ENCODE data around the gene LAMA3. TPM values are rescaled to one million over a fixed set of nuclear protein-coding genes. Genes with fewer than 3 reads are reported as not detected.

LAMA3 gene
- polyA plus RNA-seq, 1 of the 3 experiments (the other 2 are of a cell fraction) = 3.5 TPM

DNA sequence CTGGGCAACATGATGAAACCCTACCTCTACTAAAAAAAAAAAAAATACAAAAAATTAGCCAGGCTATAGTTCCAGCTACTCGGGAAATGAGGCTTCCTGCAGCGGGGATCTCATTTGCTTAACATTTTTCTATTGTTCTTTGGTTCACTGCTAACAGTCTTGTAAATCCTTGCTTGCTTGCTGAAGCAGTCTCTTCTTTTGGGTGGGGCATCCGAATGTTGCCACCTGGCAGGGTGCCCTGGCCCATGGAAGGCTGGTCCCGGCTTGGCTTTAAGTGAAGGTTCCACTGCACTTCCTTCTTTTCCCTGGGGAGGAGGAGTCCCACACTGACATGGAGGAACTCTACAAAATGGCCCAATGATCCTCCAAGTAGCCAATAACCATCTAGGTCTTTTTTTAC lies 20.5 kb upstream of the LAMA3 start:
- no peak overlapping the region for H3K27ac ChIP-seq (ENCODE audit: low read depth in 2 of 2, low read length in 1 of 2)
- TF ChIP-seq FOXM1 (IDR thresholded peaks at IDR 0.05; ENCODE audit: low read depth) (no peak), RAD21 (IDR thresholded peaks at IDR 0.05; ENCODE audit: low read length) (no peak), SIN3A (IDR thresholded peaks at IDR 0.05; ENCODE audit: borderline replicate concordance, low read depth, low read length) (no peak), TAF1 (IDR thresholded peaks at IDR 0.05; ENCODE audit: borderline replicate concordance, low read depth, low read length) (no peak), NRF1 (IDR thresholded peaks at IDR 0.05; ENCODE audit: low read depth, low read length) (no peak), RXRA (IDR thresholded peaks at IDR 0.05; ENCODE audit: borderline replicate concordance, low read depth) (no peak), JUND (IDR thresholded peaks at IDR 0.05) (no peak), ELF1 (IDR thresholded peaks at IDR 0.05) (no peak), SMC3 (IDR thresholded peaks at IDR 0.05; ENCODE audit: low read depth, low read length) (no peak), FOXJ3 (CRISPR knock-in tag; IDR thresholded peaks at IDR 0.05) (no peak), RCOR1 (IDR thresholded peaks at IDR 0.05; ENCODE audit: low read length) (no peak)
- TF ChIP-seq, protein P1, sequence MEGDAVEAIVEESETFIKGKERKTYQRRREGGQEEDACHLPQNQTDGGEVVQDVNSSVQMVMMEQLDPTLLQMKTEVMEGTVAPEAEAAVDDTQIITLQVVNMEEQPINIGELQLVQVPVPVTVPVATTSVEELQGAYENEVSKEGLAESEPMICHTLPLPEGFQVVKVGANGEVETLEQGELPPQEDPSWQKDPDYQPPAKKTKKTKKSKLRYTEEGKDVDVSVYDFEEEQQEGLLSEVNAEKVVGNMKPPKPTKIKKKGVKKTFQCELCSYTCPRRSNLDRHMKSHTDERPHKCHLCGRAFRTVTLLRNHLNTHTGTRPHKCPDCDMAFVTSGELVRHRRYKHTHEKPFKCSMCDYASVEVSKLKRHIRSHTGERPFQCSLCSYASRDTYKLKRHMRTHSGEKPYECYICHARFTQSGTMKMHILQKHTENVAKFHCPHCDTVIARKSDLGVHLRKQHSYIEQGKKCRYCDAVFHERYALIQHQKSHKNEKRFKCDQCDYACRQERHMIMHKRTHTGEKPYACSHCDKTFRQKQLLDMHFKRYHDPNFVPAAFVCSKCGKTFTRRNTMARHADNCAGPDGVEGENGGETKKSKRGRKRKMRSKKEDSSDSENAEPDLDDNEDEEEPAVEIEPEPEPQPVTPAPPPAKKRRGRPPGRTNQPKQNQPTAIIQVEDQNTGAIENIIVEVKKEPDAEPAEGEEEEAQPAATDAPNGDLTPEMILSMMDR (IDR thresholded peaks at IDR 0.05) = no peak
- TF ChIP-seq, protein P2, sequence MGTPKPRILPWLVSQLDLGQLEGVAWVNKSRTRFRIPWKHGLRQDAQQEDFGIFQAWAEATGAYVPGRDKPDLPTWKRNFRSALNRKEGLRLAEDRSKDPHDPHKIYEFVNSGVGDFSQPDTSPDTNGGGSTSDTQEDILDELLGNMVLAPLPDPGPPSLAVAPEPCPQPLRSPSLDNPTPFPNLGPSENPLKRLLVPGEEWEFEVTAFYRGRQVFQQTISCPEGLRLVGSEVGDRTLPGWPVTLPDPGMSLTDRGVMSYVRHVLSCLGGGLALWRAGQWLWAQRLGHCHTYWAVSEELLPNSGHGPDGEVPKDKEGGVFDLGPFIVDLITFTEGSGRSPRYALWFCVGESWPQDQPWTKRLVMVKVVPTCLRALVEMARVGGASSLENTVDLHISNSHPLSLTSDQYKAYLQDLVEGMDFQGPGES (IDR thresholded peaks at IDR 0.05; ENCODE audit: low read depth, low read length) = no peak
- no peak overlapping the region for H2AFZ ChIP-seq (ENCODE audit: low read depth)
- H3K4me2 ChIP-seq = no peak overlapping the region
- H3K9me2 ChIP-seq = no peaks in the 10 kb centered on the region
- no peaks in the 10 kb centered on the region; a peak in 1 of 4 replicates for H3K4me1 ChIP-seq (ENCODE audit: control insufficient read depth in 1 of 2, insufficient read depth in 2 of 2, low read depth in 1 of 2, low read length in 1 of 2)
- H3K27me3 ChIP-seq (ENCODE audit: insufficient read depth) = no peaks in the 10 kb centered on the region; the same call in 1 of the 2 replicates
- WGBS (ENCODE audit: low lambda C conversion rate) = 62% methylated on average over 4 of the region's 4 CpGs
- no peaks in the 10 kb centered on the region for H3K36me3 ChIP-seq (replicated peaks in 1 of 2; ENCODE audit: control insufficient read depth in 1 of 2, insufficient read depth in 2 of 2, low read length in 1 of 2)
- H3K4me3 ChIP-seq (ENCODE audit: low read depth in 2 of 2, low read length in 1 of 2) = no peak overlapping the region
- DNase-seq = no peak
- H3F3A ChIP-seq (replicated peaks; ENCODE audit: insufficient read depth) = no peaks in the 10 kb centered on the region
- no peak overlapping the region for H3K9ac ChIP-seq
- H3K9me3 ChIP-seq = no peaks in the 10 kb centered on the region
- H3K79me2 ChIP-seq (ENCODE audit: insufficient read depth) = no peaks in the 10 kb centered on the region
- H4K20me1 ChIP-seq (ENCODE audit: insufficient read depth) = no peaks in the 10 kb centered on the region
- POLR2A ChIA-PET = no interaction called here
- CTCF ChIA-PET = no interaction called here

DNA sequence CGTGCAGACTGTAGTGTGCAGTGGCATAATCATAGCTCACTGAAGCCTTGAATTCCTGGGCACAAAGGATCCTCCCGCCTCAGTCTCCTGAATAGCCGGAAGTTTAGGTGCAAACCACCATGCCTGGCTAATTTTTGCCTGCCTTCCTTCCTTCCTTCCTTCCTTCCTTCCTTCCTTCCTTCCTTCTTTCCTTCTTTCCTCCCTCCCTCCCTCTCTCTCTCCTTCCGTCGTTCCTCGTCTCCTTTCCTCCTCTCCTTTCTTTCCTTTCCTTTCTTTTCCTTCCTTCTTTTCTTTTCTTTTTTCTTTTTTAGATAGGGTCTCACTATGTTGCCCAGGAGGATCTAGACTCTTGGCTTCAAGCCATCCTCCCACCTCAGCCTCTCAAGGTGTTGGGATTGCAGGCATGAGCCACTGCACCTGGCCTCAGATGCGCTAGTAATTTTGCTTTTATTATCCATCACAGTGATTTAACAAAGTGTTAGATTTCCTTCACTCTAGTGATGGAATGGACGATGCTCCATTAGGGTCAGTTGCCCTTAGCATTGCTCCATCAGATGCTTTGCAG lies 20.0 kb upstream of the LAMA3 start:
- no peak for DNase-seq
- Histone ChIP-seq H3K4me1 (ENCODE audit: control insufficient read depth in 1 of 2, insufficient read depth in 2 of 2, low read depth in 1 of 2, low read length in 1 of 2) (no peaks in the 10 kb centered on the region; a peak in 1 of 4 replicates), H3K27ac (ENCODE audit: low read depth in 2 of 2, low read length in 1 of 2) (no peak overlapping the region), H3F3A (replicated peaks; ENCODE audit: insufficient read depth) (no peaks in the 10 kb centered on the region), H3K9me3 (no peaks in the 10 kb centered on the region), H3K9ac (no peak overlapping the region), H3K27me3 (ENCODE audit: insufficient read depth) (no peaks in the 10 kb centered on the region; the same call in 1 of the 2 replicates), H4K20me1 (ENCODE audit: insufficient read depth) (no peaks in the 10 kb centered on the region), H3K9me2 (no peaks in the 10 kb centered on the region), H3K36me3 (replicated peaks in 1 of 2; ENCODE audit: control insufficient read depth in 1 of 2, insufficient read depth in 2 of 2, low read length in 1 of 2) (no peaks in the 10 kb centered on the region), H2AFZ (ENCODE audit: low read depth) (no peak overlapping the region), H3K79me2 (ENCODE audit: insufficient read depth) (no peaks in the 10 kb centered on the region), H3K4me2 (no peak overlapping the region), H3K4me3 (ENCODE audit: low read depth in 2 of 2, low read length in 1 of 2) (no peak overlapping the region)
- ChIA-PET POLR2A (no interaction called here), CTCF (interaction anchor here (1.0 kb wide), 1 partner anchor 33 kb away, joined by 4 read pairs; no protein-coding TSS in a partner anchor)
- TF ChIP-seq RFX5 (IDR thresholded peaks at IDR 0.05; ENCODE audit: low read length) = no peak
- WGBS (ENCODE audit: low lambda C conversion rate) = 83% methylated on average over 8 of the region's 8 CpGs

Data from SK-N-SH (cell line).